Ammon's horn (tissue), 1 donor: ENCODE results near the gene SF3A1.

Experiments used
- DNase-seq: peaks from one replicate; pipeline ENCODE4 v3.0.0-alpha.2; 2016; ENCODE audit warnings: low spot score

The SF3A1 gene

GRCh38 chr22:30301995-30302809, 54.5 kb downstream of the SF3A1 start:
- peak; percentile 74 for DNase-seq

- DNase-seq: no peak
Measured at GRCh38 chr22:30299322-30299721, 57.4 kb downstream of the SF3A1 start.

- DNase-seq: no peak
Measured at GRCh38 chr22:30297991-30298701, 58.5 kb downstream of the SF3A1 start.

GRCh38 chr22:30297276-30297990, 59.3 kb downstream of the SF3A1 start:
- DNase-seq: no peak

- no peak for DNase-seq
Measured at GRCh38 chr22:30296833-30297232, 59.9 kb downstream of the SF3A1 start.

- DNase-seq: no peak
Measured at GRCh38 chr22:30296324-30296723, 60.4 kb downstream of the SF3A1 start.

GRCh38 chr22:30295576-30295975, 61.1 kb downstream of the SF3A1 start:
- no peak for DNase-seq

- no peak for DNase-seq
Measured at GRCh38 chr22:30294830-30295229, 61.9 kb downstream of the SF3A1 start.

- peak; percentile 63 for DNase-seq
Measured at GRCh38 chr22:30294066-30294465, 62.6 kb downstream of the SF3A1 start.

- DNase-seq: no peak
Measured at GRCh38 chr22:30293026-30293425, 63.7 kb downstream of the SF3A1 start.

GRCh38 chr22:30292069-30292970, 64.4 kb downstream of the SF3A1 start:
- no peak for DNase-seq

GRCh38 chr22:30291058-30291892, 65.4 kb downstream of the SF3A1 start:
- peak; percentile 93 for DNase-seq

GRCh38 chr22:30290342-30291057, 66.2 kb downstream of the SF3A1 start:
- DNase-seq: no peak

- no peak for DNase-seq
Measured at GRCh38 chr22:30289980-30290313, 66.7 kb downstream of the SF3A1 start.

- DNase-seq: peak; percentile 99
Measured at GRCh38 chr22:30289141-30289979, 67.3 kb downstream of the SF3A1 start, which contains the start of gene CASTOR1. CASTOR1 (minus strand) TSS chr22:30289505; CDS start chr22:30289497, 8 bp downstream.

GRCh38 chr22:30288419-30289140, 68.1 kb downstream of the SF3A1 start:
- DNase-seq: no peak

GRCh38 chr22:30287648-30288418, 68.9 kb downstream of the SF3A1 start:
- DNase-seq: peak; percentile 88
